Calu3 (cell line): ENCODE data around the gene RAMP1. TPM values are rescaled to one million over a fixed set of nuclear protein-coding genes. Genes with fewer than 3 reads are reported as not detected.

Experiments used
- BruUV-seq: library from RNA; stranded (reverse); fragments of 400-500 nt; replicated peaks from 2 replicates; lab custom pipeline; 2021; lab: Mats Ljungman, UMichigan
- CTCF ChIA-PET: fragments of 300-600 bp; sonication (Branson Sonifier 250); formaldehyde crosslinking; loops from one replicate; lab custom pipeline; 2022; ENCODE audit warnings: antibody characterized with exemption; lab: Charles Lee
- DNase-seq: peaks from one replicate; pipeline ENCODE4 v3.0.0; 2022
- H3K27ac Mint-ChIP-seq: one replicate; pipeline ENCODE4 v1.8.0; 2022; ENCODE audit warnings: mixed read lengths; ENCODE audit not compliant: unreplicated experiment
- H3K27me3 Mint-ChIP-seq: one replicate; pipeline ENCODE4 v1.8.0; 2022; ENCODE audit warnings: mixed read lengths; ENCODE audit not compliant: unreplicated experiment
- H3K36me3 Mint-ChIP-seq: one replicate; pipeline ENCODE4 v1.8.0; 2022; ENCODE audit warnings: mild to moderate bottlenecking, moderate library complexity, mixed read lengths; ENCODE audit not compliant: insufficient read depth, unreplicated experiment
- H3K4me1 Mint-ChIP-seq: one replicate; pipeline ENCODE4 v1.8.0; 2022; ENCODE audit warnings: mild to moderate bottlenecking, low read depth, mixed read lengths; ENCODE audit not compliant: unreplicated experiment
- H3K4me3 Mint-ChIP-seq: one replicate; pipeline ENCODE4 v1.8.0; 2022; ENCODE audit warnings: mild to moderate bottlenecking, low read depth, moderate library complexity, mixed read lengths; ENCODE audit not compliant: unreplicated experiment
- H3K9me3 Mint-ChIP-seq: one replicate; pipeline ENCODE4 v1.8.0; 2022; ENCODE audit warnings: low read depth, mixed read lengths; ENCODE audit not compliant: unreplicated experiment
- CTCF ChIP-seq: fragments of 200-600 bp; IDR thresholded peaks from one replicate; pipeline ENCODE4 v1.8.0; 2022; ENCODE audit warnings: antibody characterized with exemption; ENCODE audit not compliant: unreplicated experiment
- intact Hi-C: fragments of 100-400 bp; cut with micrococcal nuclease; formaldehyde crosslinking; loops from one replicate; pipeline ENCODE4 v1.10.0; 2022; ENCODE audit not compliant: unreplicated experiment
- total RNA-seq: library from RNA; stranded (reverse); gene quantifications from 2 replicates; pipeline ENCODE4 v1.2.3, GENCODE V29; 2022

Gene RAMP1
- total RNA-seq, 1 experiment from 2014 or later: 9.8 TPM

DNA sequence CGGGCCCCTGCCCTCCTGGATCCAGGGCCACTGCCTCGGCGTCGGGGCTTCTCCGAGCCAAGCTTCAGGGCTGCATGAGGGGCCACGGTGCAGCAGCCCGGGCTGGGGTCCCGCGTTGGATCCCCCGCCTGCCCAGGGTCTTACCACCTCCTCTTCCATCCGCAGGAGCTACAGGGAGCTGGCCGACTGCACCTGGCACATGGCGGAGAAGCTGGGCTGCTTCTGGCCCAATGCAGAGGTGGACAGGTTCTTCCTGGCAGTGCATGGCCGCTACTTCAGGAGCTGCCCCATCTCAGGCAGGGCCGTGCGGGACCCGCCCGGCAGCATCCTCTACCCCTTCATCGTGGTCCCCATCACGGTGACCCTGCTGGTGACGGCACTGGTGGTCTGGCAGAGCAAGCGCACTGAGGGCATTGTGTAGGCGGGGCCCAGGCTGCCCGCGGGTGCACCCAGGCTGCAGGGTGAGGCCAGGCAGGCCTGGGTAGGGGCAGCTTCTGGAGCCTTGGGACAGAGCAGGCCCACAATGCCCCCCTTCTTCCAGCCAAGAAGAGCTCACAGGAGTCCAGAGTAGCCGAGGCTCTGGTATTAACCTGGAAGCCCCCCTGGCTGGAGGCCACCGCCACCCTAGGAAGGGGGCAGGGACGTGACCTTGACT, 52.1 kb downstream of the RAMP1 start:
- TF ChIP-seq CTCF: no peak
- no TSS peak for BruUV-seq
- peaks cover 11% of the 10 kb centered on the region for H3K9me3 Mint-ChIP-seq
- H3K36me3 Mint-ChIP-seq: peaks cover 5% of the 10 kb centered on the region
- intact Hi-C loops: no loop called here
- CTCF ChIA-PET: interaction anchor here (1.1 kb wide), 1 partner anchor 24 kb away, joined by 3 read pairs; no protein-coding TSS in a partner anchor
- no peaks in the 10 kb centered on the region for H3K4me1 Mint-ChIP-seq
- peaks cover 17% of the 10 kb centered on the region for H3K27me3 Mint-ChIP-seq
- no peak overlapping the region for H3K27ac Mint-ChIP-seq
- H3K4me3 Mint-ChIP-seq: no peak overlapping the region
- no peak for DNase-seq

DNA sequence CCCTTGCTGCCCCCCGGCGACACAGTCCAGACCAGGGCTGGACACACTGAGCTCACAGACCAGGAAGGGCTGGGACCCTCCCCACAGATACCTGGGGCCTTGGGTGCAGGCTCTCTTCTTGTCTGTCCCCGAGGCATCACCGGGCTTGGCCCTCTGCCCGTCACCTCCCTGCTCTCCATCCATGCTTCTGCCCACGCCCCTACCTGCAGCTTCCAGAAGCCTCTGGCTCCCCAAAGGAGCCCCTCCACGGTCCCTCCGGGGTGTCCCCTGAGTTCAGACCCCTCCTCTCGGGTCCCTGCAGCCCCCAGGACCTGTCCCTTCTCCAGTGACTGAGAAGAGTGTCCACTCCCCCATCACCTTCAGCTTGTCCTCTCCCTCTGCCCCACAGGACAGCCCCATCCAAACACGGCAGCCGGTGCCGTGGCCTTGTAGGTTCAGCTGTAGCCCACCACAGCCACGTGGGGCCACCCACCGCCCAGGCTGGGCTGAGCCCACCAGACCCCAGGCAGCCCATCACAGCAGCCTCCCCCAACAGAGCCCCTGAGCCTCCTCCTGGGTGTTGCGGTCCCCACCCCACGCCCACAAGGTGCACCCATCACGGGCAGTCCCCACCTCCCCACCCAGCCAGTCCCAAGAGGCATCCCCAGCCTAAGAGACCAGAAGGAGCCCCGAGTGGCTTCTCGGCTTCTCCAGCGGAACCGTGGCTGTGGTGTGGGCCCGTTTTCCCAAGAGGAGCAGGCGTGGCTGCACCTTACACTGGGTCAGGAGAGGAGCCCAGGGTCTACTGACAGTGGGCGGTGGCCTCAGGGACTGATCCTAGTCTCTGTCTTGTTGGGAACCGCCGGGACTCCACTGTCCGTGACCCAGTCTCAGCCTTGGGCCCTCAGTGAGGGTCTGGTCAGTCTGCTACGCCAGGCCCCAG, 53.1 kb downstream of the RAMP1 start:
- CTCF ChIA-PET: no interaction called here
- intact Hi-C loops: no loop called here
- Mint-ChIP-seq H3K4me3 (no peak overlapping the region), H3K4me1 (no peaks in the 10 kb centered on the region), H3K27ac (no peak overlapping the region), H3K27me3 (peaks cover 28% of the 10 kb centered on the region), H3K9me3 (peaks cover 4% of the 10 kb centered on the region), H3K36me3 (peaks cover 5% of the 10 kb centered on the region)
- BruUV-seq: no TSS peak
- DNase-seq: no peak
- no peak for TF ChIP-seq CTCF

GRCh38 chr2:237913193-237913917, 53.9 kb downstream of the RAMP1 start:
- peaks cover 3% of the 10 kb centered on the region for H3K9me3 Mint-ChIP-seq
- H3K27me3 Mint-ChIP-seq: peaks cover 29% of the 10 kb centered on the region
- H3K27ac Mint-ChIP-seq: no peak overlapping the region
- TF ChIP-seq CTCF: no peak
- no peak overlapping the region for H3K4me3 Mint-ChIP-seq
- DNase-seq: no peak
- H3K4me1 Mint-ChIP-seq: no peaks in the 10 kb centered on the region
- CTCF ChIA-PET: no interaction called here
- H3K36me3 Mint-ChIP-seq: peaks cover 5% of the 10 kb centered on the region
- no TSS peak for BruUV-seq
- intact Hi-C loops: no loop called here

GRCh38 chr2:237915576-237915975, 56.2 kb downstream of the RAMP1 start:
- Mint-ChIP-seq H3K27me3 (peaks cover 45% of the 10 kb centered on the region), H3K4me1 (no peaks in the 10 kb centered on the region), H3K36me3 (peaks cover 5% of the 10 kb centered on the region), H3K9me3 (peaks cover 3% of the 10 kb centered on the region), H3K4me3 (no peak overlapping the region), H3K27ac (no peak overlapping the region)
- no TSS peak for BruUV-seq
- no peak for TF ChIP-seq CTCF
- CTCF ChIA-PET: no interaction called here
- no peak for DNase-seq
- intact Hi-C loops: no loop called here
